K562 (cell line): Measurements from ENCODE around the gene LINGO4.

Experiments used
- ARID4B ChIP-seq: sonication (generic); formaldehyde crosslinking; IDR thresholded peaks from 2 replicates; pipeline ENCODE4 v1.8.0; 2022; ENCODE audit warnings: mild to moderate bottlenecking, missing genetic modification reagents
- ATF7 ChIP-seq: fragments of 450-650 bp; IDR thresholded peaks from 2 replicates; pipeline ENCODE4 v1.7.1; 2014; ENCODE audit warnings: mild to moderate bottlenecking, moderate library complexity
- CTCF ChIP-seq, 3 experiments: IDR thresholded peaks in 2 of 3; conservative IDR thresholded peaks in 1 of 3; 2 replicates each; pipeline ENCODE4 v1.5.1; 2011 to 2012; ENCODE audit warnings: low read length in 3 of 3, mild to moderate bottlenecking in 3 of 3, control low read depth in 2 of 3, improper control_type of control experiment in 1 of 3, inconsistent platforms in 1 of 3, low read depth in 1 of 3, mixed read lengths in 1 of 3, moderate library complexity in 1 of 3; ENCODE audit not compliant: insufficient read depth in 2 of 3
- HDAC2 ChIP-seq: fragments of 450-650 bp; IDR thresholded peaks from 2 replicates; pipeline ENCODE4 v1.6.1; 2016; ENCODE audit warnings: mild to moderate bottlenecking
- HDAC6 ChIP-seq: IDR thresholded peaks from 2 replicates; pipeline ENCODE4 v1.6.1; 2012; ENCODE audit warnings: low read depth, mild to moderate bottlenecking, control low read depth, inconsistent platforms, low read length, moderate library complexity
- KLF6 ChIP-seq: fragments of 250-450 bp; sonication (Bioruptor Pico); IDR thresholded peaks from 2 replicates; pipeline ENCODE4 v1.4.0; 2020; ENCODE audit warnings: mild to moderate bottlenecking, moderate library complexity, borderline replicate concordance
- RBM39 ChIP-seq: fragments of 200-400 bp; formaldehyde crosslinking; optimal IDR thresholded peaks from 2 replicates; pipeline ENCODE3; 2018; ENCODE audit warnings: low read depth, low read length
- SNAPC5 ChIP-seq: fragments of 250-450 bp; sonication (Bioruptor Pico); IDR thresholded peaks from 2 replicates; pipeline ENCODE4 v1.8.0; 2021; ENCODE audit warnings: moderate library complexity, mild to moderate bottlenecking, inconsistent platforms
- SP1 ChIP-seq: sonication (generic); formaldehyde crosslinking; IDR thresholded peaks from 2 replicates; pipeline ENCODE4 v1.8.1; 2022; ENCODE audit warnings: mild to moderate bottlenecking, missing genetic modification reagents
- STAT6 ChIP-seq: sonication (generic); formaldehyde crosslinking; IDR thresholded peaks from 2 replicates; pipeline ENCODE4 v1.8.1; 2023; ENCODE audit warnings: mild to moderate bottlenecking, missing genetic modification reagents
- TCF7L2 ChIP-seq: fragments of 150-350 bp; IDR thresholded peaks from 2 replicates; pipeline ENCODE4 v1.6.1; 2016; ENCODE audit warnings: low read depth, mild to moderate bottlenecking, low read length, moderate library complexity
- ZBTB9 ChIP-seq: fragments of 450-650 bp; formaldehyde crosslinking; IDR thresholded peaks from 2 replicates; pipeline ENCODE4 v1.4.0; 2020; ENCODE audit warnings: mild to moderate bottlenecking, moderate library complexity
- ZNF263 ChIP-seq: sonication (generic); formaldehyde crosslinking; IDR thresholded peaks from 2 replicates; pipeline ENCODE4 v1.8.0; 2022; ENCODE audit warnings: mild to moderate bottlenecking, missing genetic modification reagents, borderline replicate concordance
- ZNF280A ChIP-seq: fragments of 450-650 bp; IDR thresholded peaks from 2 replicates; pipeline ENCODE4 v1.6.1; 2018; ENCODE audit warnings: mild to moderate bottlenecking, low read depth; ENCODE audit not compliant: partially characterized antibody

- TF ChIP-seq ZNF263 (no peak), ARID4B (CRISPR knock-in tag) (no peak), CTCF (IDR thresholded peaks at IDR 0.05 in 2 of 3, conservative IDR thresholded peaks at IDR 0.05 in 1 of 3; ENCODE audit: insufficient read depth in 2 of 3, low read depth in 1 of 3, low read length in 3 of 3) (no peak), ZBTB9 (CRISPR knock-in tag) (no peak), ATF7 (no peak), ZNF280A (no peak), TCF7L2 (no peak), HDAC2 (no peak), HDAC6 (no peak), SNAPC5 (CRISPR knock-in tag) (no peak), KLF6 (no peak), RBM39 (no peak), SP1 (CRISPR knock-in tag) (no peak), STAT6 (CRISPR knock-in tag) (no peak)
Measured at GRCh38 chr1:151814971-151815545, 9.8 kb upstream of the LINGO4 start.
